AG08396 (cell line): ENCODE results near the gene TFF1.

Experiments used
- DNase-seq: peaks from one replicate; pipeline ENCODE4 v3.0.0; 2012; ENCODE audit warnings: low spot score, mixed read lengths

Gene TFF1

GRCh38 chr21:42343101-42343500 lies 23.2 kb downstream of the TFF1 start:
- DNase-seq: no peak

GRCh38 chr21:42341776-42342542 lies 24.4 kb downstream of the TFF1 start:
- no peak for DNase-seq

GRCh38 chr21:42340187-42341050 lies 25.9 kb downstream of the TFF1 start:
- DNase-seq: no peak

GRCh38 chr21:42338729-42339715 lies 27.3 kb downstream of the TFF1 start:
- DNase-seq: no peak

- peak; percentile 28 for DNase-seq
Measured at GRCh38 chr21:42337830-42338728, 28.3 kb downstream of the TFF1 start.

GRCh38 chr21:42337276-42337675 lies 29.1 kb downstream of the TFF1 start:
- DNase-seq: no peak

GRCh38 chr21:42336054-42336453 lies 30.3 kb downstream of the TFF1 start:
- no peak for DNase-seq

- DNase-seq: no peak
Measured at GRCh38 chr21:42332557-42333317, 33.6 kb downstream of the TFF1 start.

- DNase-seq: no peak
Measured at GRCh38 chr21:42331660-42332059, 34.7 kb downstream of the TFF1 start.

GRCh38 chr21:42330380-42331371 lies 35.7 kb downstream of the TFF1 start:
- no peak for DNase-seq

GRCh38 chr21:42324896-42325295 lies 41.4 kb downstream of the TFF1 start:
- DNase-seq: no peak

GRCh38 chr21:42321845-42322244 lies 44.5 kb downstream of the TFF1 start:
- DNase-seq: no peak

- DNase-seq: no peak
Measured at GRCh38 chr21:42321231-42321630, 45.1 kb downstream of the TFF1 start.

GRCh38 chr21:42320791-42321190 lies 45.5 kb downstream of the TFF1 start:
- no peak for DNase-seq

- no peak for DNase-seq
Measured at GRCh38 chr21:42319851-42320572, 46.3 kb downstream of the TFF1 start.

- DNase-seq: no peak
Measured at GRCh38 chr21:42319376-42319775, 47.0 kb downstream of the TFF1 start.

- no peak for DNase-seq
Measured at GRCh38 chr21:42317826-42318746, 48.2 kb downstream of the TFF1 start.
